ENCODE data around the gene SLC8A1. TPM values are rescaled to one million over a fixed set of nuclear protein-coding genes. Genes with fewer than 3 reads are reported as not detected.

Gene SLC8A1
- 10 to 100 TPM; 65.2 to 77.2 (median 68.5) TPM for polyA plus RNA-seq (ENCODE audit: insufficient read length in 4 of 4)

- DNase-seq (ENCODE audit: low read depth in 4 of 4, low spot score in 2 of 4) = peak in 1 of 4 donors; percentile 46
Measured at GRCh38 chr2:40451918-40452605, at the start of gene SLC8A1. Gene SLC8A1 (minus strand): TSS chr2:40452090.

GRCh38 chr2:40499437-40499836 is 47.5 kb upstream of the SLC8A1 start:
- no peak for DNase-seq (ENCODE audit: low read depth in 4 of 4, low spot score in 2 of 4)

GRCh38 chr2:40497251-40497859 is 45.5 kb upstream of the SLC8A1 start:
- no peak for DNase-seq (ENCODE audit: low read depth in 4 of 4, low spot score in 2 of 4)

GRCh38 chr2:40489678-40489960 is 37.7 kb upstream of the SLC8A1 start:
- no peak for DNase-seq (ENCODE audit: low read depth in 4 of 4, low spot score in 2 of 4)

GRCh38 chr2:40488927-40489677 is 37.2 kb upstream of the SLC8A1 start:
- no peak for DNase-seq (ENCODE audit: low read depth in 4 of 4, low spot score in 2 of 4)

GRCh38 chr2:40488101-40488601 is 36.3 kb upstream of the SLC8A1 start:
- DNase-seq (ENCODE audit: low read depth in 4 of 4, low spot score in 2 of 4) = peak in 1 of 4 donors; percentile 56

- DNase-seq (ENCODE audit: low read depth in 4 of 4, low spot score in 2 of 4) = no peak
Measured at GRCh38 chr2:40487602-40488001, 35.7 kb upstream of the SLC8A1 start.

GRCh38 chr2:40485854-40486253 is 34.0 kb upstream of the SLC8A1 start:
- DNase-seq (ENCODE audit: low read depth in 4 of 4, low spot score in 2 of 4) = no peak

GRCh38 chr2:40485318-40485717 is 33.4 kb upstream of the SLC8A1 start:
- no peak for DNase-seq (ENCODE audit: low read depth in 4 of 4, low spot score in 2 of 4)

- DNase-seq (ENCODE audit: low read depth in 4 of 4, low spot score in 2 of 4) = no peak
Measured at GRCh38 chr2:40483549-40484243, 31.8 kb upstream of the SLC8A1 start.

- no peak for DNase-seq (ENCODE audit: low read depth in 4 of 4, low spot score in 2 of 4)
Measured at GRCh38 chr2:40480596-40480995, 28.7 kb upstream of the SLC8A1 start.

- DNase-seq (ENCODE audit: low read depth in 4 of 4, low spot score in 2 of 4) = no peak
Measured at GRCh38 chr2:40480073-40480472, 28.2 kb upstream of the SLC8A1 start.

- no peak for DNase-seq (ENCODE audit: low read depth in 4 of 4, low spot score in 2 of 4)
Measured at GRCh38 chr2:40477361-40477760, 25.5 kb upstream of the SLC8A1 start.

- no peak for DNase-seq (ENCODE audit: low read depth in 4 of 4, low spot score in 2 of 4)
Measured at GRCh38 chr2:40476436-40476835, 24.5 kb upstream of the SLC8A1 start.

- DNase-seq (ENCODE audit: low read depth in 4 of 4, low spot score in 2 of 4) = no peak
Measured at GRCh38 chr2:40474306-40474705, 22.4 kb upstream of the SLC8A1 start.

GRCh38 chr2:40471866-40472265 is 20.0 kb upstream of the SLC8A1 start:
- no peak for DNase-seq (ENCODE audit: low read depth in 4 of 4, low spot score in 2 of 4)

- DNase-seq (ENCODE audit: low read depth in 4 of 4, low spot score in 2 of 4) = no peak
Measured at GRCh38 chr2:40470822-40471813, 19.2 kb upstream of the SLC8A1 start.

GRCh38 chr2:40466935-40467572 is 15.2 kb upstream of the SLC8A1 start:
- DNase-seq (ENCODE audit: low read depth in 4 of 4, low spot score in 2 of 4) = no peak

GRCh38 chr2:40466332-40466906 is 14.5 kb upstream of the SLC8A1 start:
- DNase-seq (ENCODE audit: low read depth in 4 of 4, low spot score in 2 of 4) = no peak

Measured in left renal cortex interstitium (tissue), 4 donors.